Activated T-cell treated with anti-CD3 and anti-CD28 coated beads for 48 hours (primary cell): ENCODE results near the gene NMD3.
"Not testable (repeated sequence)": the region's sequence is repeated elsewhere in the genome, so short reads cannot be mapped to it uniquely, and the experiment has no call there.

Source experiments
- DNase-seq: peaks from one replicate; pipeline ENCODE4 v3.0.0-alpha.2; 2020; ENCODE audit warnings: low read depth

The NMD3 gene

GRCh38 chr3:161220850-161221753 lies at the start of gene NMD3:
Gene NMD3, plus strand, starts transcription at chr3:161221311. Its CDS starts 703 bp downstream, at chr3:161222014.
- peak; percentile 89 for DNase-seq

DNA sequence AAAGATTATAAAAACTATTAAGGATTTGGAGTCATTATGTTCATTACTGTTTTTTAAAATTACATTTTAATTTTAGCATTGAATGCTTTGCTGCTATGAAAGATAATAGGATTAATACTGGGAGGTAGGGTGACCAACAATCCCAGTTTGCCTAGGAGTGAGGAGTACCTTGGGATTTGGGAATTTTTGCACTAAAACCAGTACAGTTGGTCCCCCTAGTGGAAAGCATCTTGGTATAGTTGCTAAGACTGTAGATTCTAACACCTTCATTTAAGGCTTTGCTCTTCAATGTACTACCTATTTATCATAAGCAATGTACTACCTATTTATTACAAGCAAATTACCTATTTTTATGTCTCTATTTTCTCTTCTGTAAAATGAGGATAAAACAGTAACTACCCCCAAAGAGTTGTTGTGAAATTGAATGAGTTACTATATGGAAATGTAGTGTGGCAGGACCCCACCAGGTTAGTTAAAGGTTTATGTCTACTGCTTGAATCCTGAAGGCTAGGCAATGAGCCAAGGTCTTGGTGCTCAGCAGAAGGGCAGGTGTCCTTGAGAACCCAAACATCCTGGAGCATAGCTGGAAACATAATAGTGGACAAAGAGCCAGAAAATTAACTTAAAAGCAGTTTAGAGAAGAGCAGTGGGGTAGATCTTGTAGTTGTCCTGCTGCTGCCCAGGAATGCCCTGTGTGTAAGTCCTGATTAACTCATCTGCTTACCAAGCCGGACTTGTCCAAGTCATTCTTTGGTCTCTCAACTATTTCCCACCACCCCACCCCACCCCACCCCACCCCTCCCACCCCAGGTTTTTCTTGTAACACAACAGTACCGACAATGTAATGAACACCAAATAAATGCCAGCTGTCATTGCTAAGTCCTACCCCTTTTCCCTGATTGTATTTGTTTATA lies 49.2 kb upstream of the NMD3 start:
- no peak for DNase-seq

GRCh38 chr3:161175506-161175905 lies 45.6 kb upstream of the NMD3 start:
- DNase-seq, result no peak

GRCh38 chr3:161177991-161178390 lies 43.1 kb upstream of the NMD3 start:
- DNase-seq, result no peak

- DNase-seq, result not testable (repeated sequence)
These were observed 39.7 kb upstream of the NMD3 start for GRCh38 chr3:161181371-161181770.

DNA sequence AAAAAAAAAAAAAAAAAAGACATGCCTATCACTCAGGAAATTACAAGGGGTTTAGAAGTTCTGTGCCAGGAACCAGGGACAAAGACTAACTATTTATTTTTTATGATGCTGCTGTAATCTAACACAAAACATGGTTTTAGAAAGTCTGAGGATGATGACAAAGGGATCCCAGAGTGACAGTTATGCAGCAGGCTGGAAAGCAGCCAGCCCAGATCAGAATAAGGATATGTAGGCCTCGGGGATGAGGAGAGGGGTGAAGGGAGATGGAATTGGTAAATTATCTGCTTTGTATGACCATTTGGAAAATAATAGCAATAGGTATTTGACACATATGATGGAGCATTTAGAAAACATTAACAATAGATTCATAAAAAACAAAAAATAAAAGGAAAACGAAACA lies 34.1 kb upstream of the NMD3 start:
- DNase-seq, result no peak

- no peak for DNase-seq
These were observed 23.0 kb upstream of the NMD3 start for GRCh38 chr3:161197855-161198850.

- no peak for DNase-seq
These were observed 21.2 kb upstream of the NMD3 start for GRCh38 chr3:161199926-161200325.

DNA sequence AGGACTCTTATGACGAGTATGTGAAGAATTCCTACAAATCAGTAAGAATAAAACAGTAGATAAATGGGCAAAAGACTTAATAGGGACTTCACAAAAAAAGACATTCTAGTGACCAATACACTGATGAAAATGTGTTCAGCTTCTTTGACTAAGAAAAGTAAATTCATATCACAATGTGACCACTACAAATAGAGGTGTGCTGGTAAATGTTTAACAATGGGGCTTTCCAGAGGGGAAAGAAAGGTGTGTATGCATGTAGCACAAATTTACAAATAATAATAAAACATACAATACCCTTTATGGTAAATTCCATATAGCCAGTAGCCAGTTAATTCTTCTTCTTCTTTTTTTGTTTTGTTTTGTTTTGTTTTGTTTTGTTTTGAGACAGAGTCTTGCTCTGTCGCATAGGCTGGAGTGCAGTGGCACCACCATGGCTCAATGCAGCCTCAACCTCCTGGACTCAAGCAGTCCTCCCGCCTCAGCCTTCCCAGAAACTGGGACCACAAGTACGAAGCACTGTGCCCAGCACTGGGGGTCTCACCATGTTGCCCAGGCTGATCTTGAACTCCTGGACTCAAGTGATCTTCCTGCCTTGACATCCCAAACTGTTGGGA lies 17.5 kb upstream of the NMD3 start:
- no peak for DNase-seq

GRCh38 chr3:161208931-161209330 lies 12.2 kb upstream of the NMD3 start:
- DNase-seq, result no peak

DNA sequence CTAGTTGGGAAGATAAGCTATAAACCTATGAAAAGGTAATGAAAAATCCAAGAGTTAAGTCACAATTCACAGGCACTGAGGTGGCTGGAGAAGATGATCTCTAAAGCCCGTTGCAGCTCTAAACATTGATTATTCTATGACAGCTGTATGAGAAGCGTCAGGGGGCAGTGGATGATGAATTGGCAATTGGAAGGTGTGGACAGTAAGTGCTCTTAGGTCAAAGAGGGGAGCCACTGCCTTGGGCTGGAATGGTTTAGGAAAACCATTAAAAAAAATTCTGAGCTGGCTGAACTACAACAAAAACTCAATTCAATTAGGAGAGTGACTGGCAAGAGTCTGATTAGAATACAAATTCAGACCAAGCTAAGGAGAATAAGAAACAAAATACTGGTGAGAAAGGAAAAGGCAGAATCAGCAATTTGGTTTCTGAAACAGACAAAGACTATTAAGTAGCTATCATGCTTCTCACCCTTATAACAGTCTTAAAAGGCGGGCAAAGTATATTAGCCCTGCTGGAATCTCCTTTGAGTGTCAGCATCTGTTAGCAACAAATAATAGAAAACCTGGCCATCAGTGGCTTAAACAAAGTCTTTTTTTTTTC lies 8.8 kb upstream of the NMD3 start:
- no peak for DNase-seq

GRCh38 chr3:161212906-161213305 lies 8.2 kb upstream of the NMD3 start:
- no peak for DNase-seq

- no peak for DNase-seq
These were observed 7.5 kb upstream of the NMD3 start for GRCh38 chr3:161213644-161214043.

GRCh38 chr3:161215185-161215584 lies 5.9 kb upstream of the NMD3 start:
- DNase-seq, result no peak

GRCh38 chr3:161217496-161217895 lies 3.6 kb upstream of the NMD3 start:
- no peak for DNase-seq

DNA sequence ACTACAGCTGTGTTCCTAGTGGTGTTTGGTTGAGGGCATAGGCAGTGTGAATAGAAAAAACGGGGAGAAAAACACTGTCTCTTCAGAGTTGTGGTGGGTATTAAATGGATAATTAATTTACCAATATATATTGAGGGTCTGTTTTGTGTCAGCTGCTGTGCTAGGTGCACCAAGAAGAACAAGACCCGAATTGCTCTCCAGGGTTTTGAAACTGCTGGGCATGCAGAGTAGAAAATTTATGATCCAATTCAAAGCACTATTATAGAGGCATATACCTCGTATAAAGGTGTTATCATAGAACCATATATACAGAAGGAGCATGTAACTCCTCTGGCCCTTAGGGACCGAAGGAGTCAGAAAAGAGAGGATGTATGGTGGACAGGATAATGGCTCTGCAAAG lies 1.6 kb upstream of the NMD3 start:
- DNase-seq, result no peak

DNA sequence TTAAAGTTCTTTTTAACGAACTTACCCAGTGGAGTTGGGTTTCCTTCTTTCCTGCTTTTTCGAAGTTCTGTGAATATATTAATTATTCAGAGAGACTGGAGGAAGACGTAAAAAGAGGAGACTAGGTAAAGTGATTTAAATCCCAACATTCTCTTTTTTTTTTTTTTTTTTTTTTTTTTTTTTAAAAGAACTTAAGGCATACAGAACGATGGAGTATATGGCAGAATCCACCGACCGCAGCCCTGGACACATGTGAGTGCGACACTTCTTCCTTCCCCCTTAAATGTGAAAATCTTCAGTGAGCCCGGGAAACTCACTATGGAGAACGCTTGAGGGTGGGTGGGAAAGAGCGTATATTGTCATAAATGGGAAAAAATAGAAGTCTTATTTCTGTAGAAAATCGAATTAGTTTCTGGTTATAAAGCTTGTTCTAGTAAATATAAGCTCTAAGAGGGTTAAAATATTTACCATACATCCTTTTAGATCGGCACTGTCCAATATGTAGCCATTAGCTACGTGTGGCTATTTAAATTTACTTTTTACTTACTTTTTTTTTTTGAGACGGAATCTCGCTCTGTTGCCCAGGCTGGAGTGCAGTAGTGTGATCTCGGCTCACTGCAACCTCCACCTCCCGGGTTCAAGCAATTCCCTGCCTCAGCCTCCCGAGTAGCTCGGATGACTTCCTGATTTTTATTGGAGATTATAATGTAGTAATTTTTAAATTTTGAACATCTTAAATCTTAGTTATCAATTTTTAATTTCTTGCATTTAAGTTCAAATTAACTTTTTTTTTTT lies 892 bp downstream of the NMD3 start:
- DNase-seq, result no peak

DNA sequence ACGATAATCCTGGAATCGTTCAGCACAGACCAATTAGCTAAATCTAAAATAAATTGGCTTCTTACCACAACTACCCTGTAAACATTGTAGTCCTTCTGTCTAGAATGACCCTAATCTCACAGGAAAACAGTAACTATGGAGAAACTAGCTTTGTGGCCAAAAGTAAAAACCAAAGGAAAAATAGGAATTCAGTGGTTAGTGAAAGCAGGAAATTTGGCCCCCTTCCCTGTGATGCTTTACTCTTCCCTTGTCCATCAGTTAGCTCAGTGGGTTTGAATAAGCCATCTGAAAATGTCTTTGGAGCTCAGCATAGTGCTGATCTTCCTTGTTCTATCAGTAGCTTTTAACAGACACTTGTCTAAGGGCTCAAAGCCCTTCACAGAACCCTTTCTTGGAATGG lies 1.6 kb downstream of the NMD3 start:
- DNase-seq, result no peak

DNA sequence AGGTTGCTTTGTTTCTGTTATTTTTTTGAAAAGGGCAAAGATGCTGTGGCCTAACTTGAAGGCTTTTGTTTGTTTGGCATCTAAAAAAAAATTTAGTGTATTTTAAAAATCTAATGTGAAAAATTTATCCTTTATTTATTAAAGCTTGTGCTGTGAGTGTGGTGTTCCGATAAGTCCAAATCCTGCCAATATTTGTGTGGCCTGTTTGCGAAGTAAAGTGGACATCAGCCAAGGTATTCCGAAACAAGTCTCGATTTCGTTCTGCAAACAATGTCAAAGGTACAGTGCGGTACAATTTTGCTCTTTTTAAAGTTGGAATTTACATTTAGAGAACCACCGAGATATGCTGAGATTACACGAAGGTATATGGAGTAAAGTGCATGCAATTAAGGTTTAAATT lies 3.7 kb downstream of the NMD3 start:
- no peak for DNase-seq

- DNase-seq, result no peak
These were observed 9.6 kb downstream of the NMD3 start for GRCh38 chr3:161230621-161231171.
